Panc1 (cell line): Measurements from ENCODE around the gene UBXN11.

Experiments used
- CTCF ChIP-seq: fragments of 450-650 bp; IDR thresholded peaks from 2 replicates; pipeline ENCODE4 v1.5.1; 2017; ENCODE audit warnings: mild to moderate bottlenecking
- POLR2AphosphoS5 ChIP-seq: IDR thresholded peaks from 2 replicates; pipeline ENCODE4 v1.6.1; 2012; ENCODE audit warnings: mild to moderate bottlenecking, low read depth, low read length, moderate library complexity
- SIN3A ChIP-seq: IDR thresholded peaks from 2 replicates; pipeline ENCODE4 v1.6.1; 2012; ENCODE audit warnings: low read depth, mild to moderate bottlenecking, low read length, moderate library complexity, borderline replicate concordance; ENCODE audit not compliant: insufficient read depth
- TCF7L2 ChIP-seq: IDR thresholded peaks from 2 replicates; pipeline ENCODE4 v1.6.1; 2011; ENCODE audit warnings: mild to moderate bottlenecking, low read depth, low read length, inconsistent platforms
- TF ChIP-seq, protein P1 (sequence below), 2 experiments: IDR thresholded peaks; 2 replicates each; pipeline ENCODE4 v1.6.1; 2011 to 2012; ENCODE audit warnings: low read depth in 2 of 2, control low read depth in 1 of 2, low read length in 1 of 2, mild to moderate bottlenecking in 1 of 2, moderate library complexity in 1 of 2; ENCODE audit not compliant: insufficient read depth in 1 of 2

GRCh38 chr1:26290122-26290881 is 16.1 kb downstream of the UBXN11 start:
- no peak for TF ChIP-seq CTCF
- TF ChIP-seq, protein P1, sequence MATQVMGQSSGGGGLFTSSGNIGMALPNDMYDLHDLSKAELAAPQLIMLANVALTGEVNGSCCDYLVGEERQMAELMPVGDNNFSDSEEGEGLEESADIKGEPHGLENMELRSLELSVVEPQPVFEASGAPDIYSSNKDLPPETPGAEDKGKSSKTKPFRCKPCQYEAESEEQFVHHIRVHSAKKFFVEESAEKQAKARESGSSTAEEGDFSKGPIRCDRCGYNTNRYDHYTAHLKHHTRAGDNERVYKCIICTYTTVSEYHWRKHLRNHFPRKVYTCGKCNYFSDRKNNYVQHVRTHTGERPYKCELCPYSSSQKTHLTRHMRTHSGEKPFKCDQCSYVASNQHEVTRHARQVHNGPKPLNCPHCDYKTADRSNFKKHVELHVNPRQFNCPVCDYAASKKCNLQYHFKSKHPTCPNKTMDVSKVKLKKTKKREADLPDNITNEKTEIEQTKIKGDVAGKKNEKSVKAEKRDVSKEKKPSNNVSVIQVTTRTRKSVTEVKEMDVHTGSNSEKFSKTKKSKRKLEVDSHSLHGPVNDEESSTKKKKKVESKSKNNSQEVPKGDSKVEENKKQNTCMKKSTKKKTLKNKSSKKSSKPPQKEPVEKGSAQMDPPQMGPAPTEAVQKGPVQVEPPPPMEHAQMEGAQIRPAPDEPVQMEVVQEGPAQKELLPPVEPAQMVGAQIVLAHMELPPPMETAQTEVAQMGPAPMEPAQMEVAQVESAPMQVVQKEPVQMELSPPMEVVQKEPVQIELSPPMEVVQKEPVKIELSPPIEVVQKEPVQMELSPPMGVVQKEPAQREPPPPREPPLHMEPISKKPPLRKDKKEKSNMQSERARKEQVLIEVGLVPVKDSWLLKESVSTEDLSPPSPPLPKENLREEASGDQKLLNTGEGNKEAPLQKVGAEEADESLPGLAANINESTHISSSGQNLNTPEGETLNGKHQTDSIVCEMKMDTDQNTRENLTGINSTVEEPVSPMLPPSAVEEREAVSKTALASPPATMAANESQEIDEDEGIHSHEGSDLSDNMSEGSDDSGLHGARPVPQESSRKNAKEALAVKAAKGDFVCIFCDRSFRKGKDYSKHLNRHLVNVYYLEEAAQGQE (IDR thresholded peaks at IDR 0.05; ENCODE audit: insufficient read depth in 1 of 2, low read depth in 2 of 2, low read length in 1 of 2), result no peak
- no peak for TF ChIP-seq SIN3A
- no peak for TF ChIP-seq POLR2AphosphoS5
- TF ChIP-seq TCF7L2, result no peak
